ENCODE measurements around the gene DDR2. TPM values are rescaled to one million over a fixed set of nuclear protein-coding genes. Genes with fewer than 3 reads are reported as not detected.

The DDR2 gene
- total RNA-seq, 1 donor from 2014 or later: 3.9 TPM

GRCh38 chr1:162682013-162682419 lies 49.8 kb downstream of the DDR2 start:
- DNase-seq (ENCODE audit: low read depth, low spot score): no peak
- TF ChIP-seq, protein P1, sequence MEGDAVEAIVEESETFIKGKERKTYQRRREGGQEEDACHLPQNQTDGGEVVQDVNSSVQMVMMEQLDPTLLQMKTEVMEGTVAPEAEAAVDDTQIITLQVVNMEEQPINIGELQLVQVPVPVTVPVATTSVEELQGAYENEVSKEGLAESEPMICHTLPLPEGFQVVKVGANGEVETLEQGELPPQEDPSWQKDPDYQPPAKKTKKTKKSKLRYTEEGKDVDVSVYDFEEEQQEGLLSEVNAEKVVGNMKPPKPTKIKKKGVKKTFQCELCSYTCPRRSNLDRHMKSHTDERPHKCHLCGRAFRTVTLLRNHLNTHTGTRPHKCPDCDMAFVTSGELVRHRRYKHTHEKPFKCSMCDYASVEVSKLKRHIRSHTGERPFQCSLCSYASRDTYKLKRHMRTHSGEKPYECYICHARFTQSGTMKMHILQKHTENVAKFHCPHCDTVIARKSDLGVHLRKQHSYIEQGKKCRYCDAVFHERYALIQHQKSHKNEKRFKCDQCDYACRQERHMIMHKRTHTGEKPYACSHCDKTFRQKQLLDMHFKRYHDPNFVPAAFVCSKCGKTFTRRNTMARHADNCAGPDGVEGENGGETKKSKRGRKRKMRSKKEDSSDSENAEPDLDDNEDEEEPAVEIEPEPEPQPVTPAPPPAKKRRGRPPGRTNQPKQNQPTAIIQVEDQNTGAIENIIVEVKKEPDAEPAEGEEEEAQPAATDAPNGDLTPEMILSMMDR (conservative IDR thresholded peaks at IDR 0.05): no peak
- H3K4me3 Mint-ChIP-seq: no peak overlapping the region
- H3K27ac Mint-ChIP-seq (ENCODE audit: unreplicated experiment): no peak overlapping the region
- peaks cover 2% of the 10 kb centered on the region for H3K36me3 Mint-ChIP-seq (ENCODE audit: low read depth)
- H3K4me1 Mint-ChIP-seq: no peaks in the 10 kb centered on the region
- peaks cover 11% of the 10 kb centered on the region for H3K9me3 Mint-ChIP-seq
- H3K27me3 Mint-ChIP-seq (ENCODE audit: low read depth): no peaks in the 10 kb centered on the region

DNA sequence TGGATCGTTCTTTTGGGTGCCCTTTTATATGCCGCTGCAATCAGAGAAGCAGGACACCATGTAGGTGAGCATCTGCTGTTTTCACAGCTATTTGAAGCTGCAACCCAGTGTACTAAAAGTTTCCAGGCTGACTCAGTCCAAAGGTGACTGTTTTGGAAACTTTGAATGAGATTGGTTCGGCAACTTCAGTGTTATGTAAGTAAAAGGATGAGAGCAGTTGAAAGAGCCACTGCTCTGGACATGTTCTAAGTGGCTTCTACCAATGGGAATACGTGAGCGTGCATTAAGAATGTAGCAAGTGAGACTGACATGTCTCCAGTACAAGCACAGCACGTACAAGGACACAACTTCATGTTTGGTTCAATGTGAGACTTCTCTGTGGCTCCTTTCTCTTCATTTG lies 55.6 kb downstream of the DDR2 start:
- no peak for DNase-seq (ENCODE audit: low read depth, low spot score)
- Mint-ChIP-seq H3K4me1 (peaks cover 25% of the 10 kb centered on the region), H3K9me3 (peaks cover 4% of the 10 kb centered on the region), H3K27ac (ENCODE audit: unreplicated experiment) (no peak overlapping the region), H3K4me3 (no peak overlapping the region), H3K27me3 (ENCODE audit: low read depth) (no peaks in the 10 kb centered on the region), H3K36me3 (ENCODE audit: low read depth) (no peaks in the 10 kb centered on the region)
- TF ChIP-seq, protein P1 (conservative IDR thresholded peaks at IDR 0.05): no peak

DNA sequence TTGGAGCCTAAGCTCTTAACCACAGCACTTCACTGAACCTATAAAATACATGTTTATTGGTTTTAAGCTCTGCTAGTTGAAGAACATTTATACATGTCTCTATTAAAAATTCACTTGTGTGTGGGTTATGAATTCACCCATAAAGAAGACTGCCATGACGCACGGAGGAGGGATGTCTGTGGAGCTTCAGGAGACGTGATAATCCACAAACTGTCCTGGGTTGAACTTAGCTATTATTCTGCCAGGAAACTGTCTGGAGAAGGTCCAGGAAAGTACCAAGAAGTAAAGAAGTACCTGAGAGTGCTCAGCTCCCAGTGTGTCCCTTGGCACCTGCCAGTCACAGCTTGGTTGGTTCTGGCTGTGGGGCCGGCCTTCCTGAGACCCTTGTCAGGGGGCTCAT lies 56.3 kb downstream of the DDR2 start:
- Mint-ChIP-seq H3K4me1 (peaks cover 25% of the 10 kb centered on the region), H3K36me3 (ENCODE audit: low read depth) (no peaks in the 10 kb centered on the region), H3K27me3 (ENCODE audit: low read depth) (no peaks in the 10 kb centered on the region), H3K4me3 (no peak overlapping the region), H3K27ac (ENCODE audit: unreplicated experiment) (no peak overlapping the region), H3K9me3 (no peaks in the 10 kb centered on the region)
- no peak for DNase-seq (ENCODE audit: low read depth, low spot score)
- TF ChIP-seq, protein P1 (conservative IDR thresholded peaks at IDR 0.05): no peak

DNA sequence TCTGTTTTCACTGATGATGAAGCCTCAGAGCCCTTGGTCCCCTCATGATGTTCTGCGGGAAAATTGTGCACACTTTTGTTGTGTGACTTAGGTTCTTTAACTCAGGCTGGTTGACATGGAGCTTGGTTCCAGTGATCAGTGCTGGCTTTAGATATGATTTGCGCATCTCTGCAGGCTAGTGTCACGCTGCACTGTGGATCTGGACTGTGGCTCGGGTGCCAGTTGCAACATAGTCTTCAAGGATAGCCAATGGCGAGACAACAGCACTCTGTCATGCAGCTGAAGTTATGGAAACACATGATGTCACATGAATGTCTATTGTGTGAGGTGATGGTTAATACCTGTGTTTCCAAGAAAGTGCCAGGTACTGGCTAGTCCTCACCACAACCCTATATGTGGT lies 56.7 kb downstream of the DDR2 start:
- no peaks in the 10 kb centered on the region for H3K27me3 Mint-ChIP-seq (ENCODE audit: low read depth)
- no peaks in the 10 kb centered on the region for H3K36me3 Mint-ChIP-seq (ENCODE audit: low read depth)
- H3K9me3 Mint-ChIP-seq: no peaks in the 10 kb centered on the region
- peaks cover 25% of the 10 kb centered on the region for H3K4me1 Mint-ChIP-seq
- H3K4me3 Mint-ChIP-seq: no peak overlapping the region
- TF ChIP-seq, protein P1 (conservative IDR thresholded peaks at IDR 0.05): no peak
- no peak for DNase-seq (ENCODE audit: low read depth, low spot score)
- no peak overlapping the region for H3K27ac Mint-ChIP-seq (ENCODE audit: unreplicated experiment)

DNA sequence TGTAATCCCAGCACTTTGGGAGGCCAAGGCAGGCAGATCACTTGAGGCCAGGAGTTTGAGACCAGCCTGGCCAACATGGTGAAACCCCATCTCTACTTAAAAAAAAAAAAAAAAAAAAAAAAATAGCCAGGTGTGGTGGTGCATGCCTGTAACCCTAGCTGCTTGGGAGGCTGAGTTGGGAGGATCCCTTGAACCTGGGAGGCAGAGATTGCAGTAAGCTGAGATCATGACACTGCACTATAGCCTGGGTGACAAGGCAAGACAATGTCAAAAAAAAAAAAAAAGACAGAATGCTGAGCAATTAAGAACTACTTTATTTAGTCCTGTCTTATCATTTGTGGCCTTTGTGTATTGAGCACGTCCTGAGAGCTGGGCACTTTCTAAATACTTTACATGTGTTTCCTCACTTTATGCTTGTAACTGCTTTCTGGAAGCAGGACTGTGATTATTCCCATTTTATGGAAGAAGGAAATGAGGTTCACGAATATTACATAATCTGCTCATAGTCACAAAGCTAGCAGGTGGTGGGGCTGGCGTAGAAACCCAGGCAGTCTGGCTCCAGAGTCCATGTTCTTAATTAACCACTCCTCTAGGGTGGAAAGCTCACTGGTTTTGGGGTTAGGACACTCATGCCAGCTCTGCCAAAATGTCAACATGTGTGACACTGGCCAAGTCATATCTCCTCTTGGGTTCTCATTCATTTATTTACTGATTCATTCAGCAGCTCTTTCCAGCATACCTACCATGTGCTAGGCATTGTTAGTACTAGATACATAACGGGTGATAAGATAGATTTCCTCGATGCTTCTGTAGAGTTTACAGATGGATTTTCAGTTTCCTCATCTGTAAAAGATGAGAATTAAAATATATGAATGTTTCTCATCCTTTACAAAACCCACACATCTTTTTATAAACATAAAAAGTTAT lies 57.7 kb downstream of the DDR2 start:
- H3K36me3 Mint-ChIP-seq (ENCODE audit: low read depth): no peaks in the 10 kb centered on the region
- H3K4me1 Mint-ChIP-seq: peaks cover 30% of the 10 kb centered on the region
- no peaks in the 10 kb centered on the region for H3K27me3 Mint-ChIP-seq (ENCODE audit: low read depth)
- no peak overlapping the region for H3K27ac Mint-ChIP-seq (ENCODE audit: unreplicated experiment)
- H3K4me3 Mint-ChIP-seq: no peak overlapping the region
- H3K9me3 Mint-ChIP-seq: no peaks in the 10 kb centered on the region
- DNase-seq (ENCODE audit: low read depth, low spot score): no peak
- TF ChIP-seq, protein P1 (conservative IDR thresholded peaks at IDR 0.05): no peak

Measured in neural crest cell (in vitro differentiated cells).